Measurements from ENCODE around the gene TECTA. TPM values are rescaled to one million over a fixed set of nuclear protein-coding genes. Genes with fewer than 3 reads are reported as not detected.

TECTA gene
- total RNA-seq, 1 donor from 2014 or later, result 2.6 TPM

GRCh38 chr11:121067962-121068647 lies 32.9 kb upstream of the TECTA start:
- Mint-ChIP-seq H3K4me3 (no peak overlapping the region), H3K27ac (peak overlapping the region; percentile 38), H3K9me3 (peaks cover 9% of the 10 kb centered on the region), H3K27me3 (ENCODE audit: low read depth) (no peaks in the 10 kb centered on the region), H3K4me1 (peaks cover 6% of the 10 kb centered on the region), H3K36me3 (peaks cover 37% of the 10 kb centered on the region)
- no peak for DNase-seq (ENCODE audit: low spot score in 2 of 2, unreplicated experiment in 2 of 2)
- TF ChIP-seq CTCF (IDR thresholded peaks at IDR 0.05; ENCODE audit: unreplicated experiment), result no peak

- Mint-ChIP-seq H3K36me3 (peaks cover 30% of the 10 kb centered on the region), H3K4me1 (peaks cover 6% of the 10 kb centered on the region), H3K9me3 (peaks cover 9% of the 10 kb centered on the region), H3K27me3 (ENCODE audit: low read depth) (no peaks in the 10 kb centered on the region), H3K27ac (no peak overlapping the region), H3K4me3 (no peak overlapping the region)
- DNase-seq (ENCODE audit: low spot score in 2 of 2, unreplicated experiment in 2 of 2), result no peak
- no peak for TF ChIP-seq CTCF (IDR thresholded peaks at IDR 0.05; ENCODE audit: unreplicated experiment)
Observed at GRCh38 chr11:121068787-121069186, 32.3 kb upstream of the TECTA start.

GRCh38 chr11:121070951-121071845 lies 29.8 kb upstream of the TECTA start:
- TF ChIP-seq CTCF (IDR thresholded peaks at IDR 0.05; ENCODE audit: unreplicated experiment), result no peak
- H3K4me3 Mint-ChIP-seq, result no peak overlapping the region
- peaks cover 9% of the 10 kb centered on the region for H3K9me3 Mint-ChIP-seq

GRCh38 chr11:121071846-121072450 lies 29.1 kb upstream of the TECTA start:
- Mint-ChIP-seq H3K4me3 (no peak overlapping the region), H3K36me3 (peaks cover 23% of the 10 kb centered on the region), H3K27me3 (ENCODE audit: low read depth) (no peaks in the 10 kb centered on the region), H3K27ac (no peak overlapping the region), H3K4me1 (peaks cover 6% of the 10 kb centered on the region), H3K9me3 (peaks cover 9% of the 10 kb centered on the region)
- TF ChIP-seq CTCF (IDR thresholded peaks at IDR 0.05; ENCODE audit: unreplicated experiment), result no peak
- DNase-seq (ENCODE audit: low spot score in 2 of 2, unreplicated experiment in 2 of 2), result no peak

More at GRCh38 chr11:121070951-121071845, 29.8 kb upstream of the TECTA start:
- H3K27me3 Mint-ChIP-seq (ENCODE audit: low read depth), result no peaks in the 10 kb centered on the region
- H3K36me3 Mint-ChIP-seq, result peaks cover 23% of the 10 kb centered on the region
- no peak overlapping the region for H3K27ac Mint-ChIP-seq
- no peak for DNase-seq (ENCODE audit: low spot score in 2 of 2, unreplicated experiment in 2 of 2)
- H3K4me1 Mint-ChIP-seq, result peaks cover 6% of the 10 kb centered on the region

GRCh38 chr11:121081321-121081720 lies 19.7 kb upstream of the TECTA start:
- no peaks in the 10 kb centered on the region for H3K9me3 Mint-ChIP-seq
- DNase-seq (ENCODE audit: low spot score in 2 of 2, unreplicated experiment in 2 of 2), result no peak
- H3K27me3 Mint-ChIP-seq (ENCODE audit: low read depth), result no peaks in the 10 kb centered on the region

More at GRCh38 chr11:121081321-121081720, 19.7 kb upstream of the TECTA start:
- peaks cover 17% of the 10 kb centered on the region for H3K36me3 Mint-ChIP-seq
- no peak for TF ChIP-seq CTCF (IDR thresholded peaks at IDR 0.05; ENCODE audit: unreplicated experiment)
- no peak overlapping the region for H3K27ac Mint-ChIP-seq
- no peaks in the 10 kb centered on the region for H3K4me1 Mint-ChIP-seq
- H3K4me3 Mint-ChIP-seq, result no peak overlapping the region

Measured in mesothelial cell of epicardium (in vitro differentiated cells).